ENCODE measurements around the gene ITM2C. TPM values are rescaled to one million over a fixed set of nuclear protein-coding genes. Genes with fewer than 3 reads are reported as not detected.

The ITM2C gene
- polyA plus RNA-seq, 2 donors = 4.2 to 14.8 TPM

Other genes starting within 250 kb of the ITM2C start
- gene CAB39, start 152.1 kb upstream of the ITM2C start, polyA plus RNA-seq = 10 to 100 TPM; 29.7 to 33.6 TPM
- under 1 TPM; 0.28 to 0.88 TPM for gene GPR55, start 60.3 kb downstream of the ITM2C start, polyA plus RNA-seq
- not detected for gene SPATA3, start 131.2 kb downstream of the ITM2C start, polyA plus RNA-seq
- under 1 TPM; 0.28 to 0.47 TPM for gene C2orf72, start 172.6 kb downstream of the ITM2C start, polyA plus RNA-seq
- 10 to 100 TPM; 18.0 to 38.6 TPM for gene PSMD1, start 191.9 kb downstream of the ITM2C start, polyA plus RNA-seq